ENCODE data around the gene CEBPB. TPM values are rescaled to one million over a fixed set of nuclear protein-coding genes. Genes with fewer than 3 reads are reported as not detected.

Gene CEBPB
- total and polyA plus RNA-seq, 4 donors, result 19.7 to 61.8 (median 29.2) TPM

DNA sequence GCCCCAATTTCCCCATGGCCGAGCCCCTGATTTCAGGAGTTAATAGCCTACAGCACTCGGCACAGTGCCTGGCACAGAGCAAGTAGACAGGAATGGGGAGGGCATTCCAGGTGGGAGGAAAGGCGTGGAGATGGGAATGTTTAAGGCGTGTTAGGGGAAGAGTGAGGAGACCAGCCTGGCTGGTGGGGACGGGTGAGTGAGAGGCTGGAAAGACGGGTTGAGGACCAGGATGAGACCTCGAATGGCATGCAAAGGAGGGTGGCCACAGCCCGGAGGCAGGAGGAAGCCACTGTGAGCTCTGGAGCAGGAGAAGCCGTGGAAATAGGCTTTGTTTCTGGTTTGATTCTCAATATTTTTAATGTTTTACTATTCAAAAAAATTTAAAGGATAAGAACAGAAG is 49.5 kb downstream of the CEBPB start:
- 88% methylated on average over 9 of the region's 9 CpGs for WGBS
- no peak for TF ChIP-seq FOXA1 (IDR thresholded peaks at IDR 0.05)
- no peak for TF ChIP-seq EGR1 (IDR thresholded peaks at IDR 0.05; ENCODE audit: low read depth in 2 of 2)
- no peak for TF ChIP-seq NR2F2 (IDR thresholded peaks at IDR 0.05)
- TF ChIP-seq, protein P1, sequence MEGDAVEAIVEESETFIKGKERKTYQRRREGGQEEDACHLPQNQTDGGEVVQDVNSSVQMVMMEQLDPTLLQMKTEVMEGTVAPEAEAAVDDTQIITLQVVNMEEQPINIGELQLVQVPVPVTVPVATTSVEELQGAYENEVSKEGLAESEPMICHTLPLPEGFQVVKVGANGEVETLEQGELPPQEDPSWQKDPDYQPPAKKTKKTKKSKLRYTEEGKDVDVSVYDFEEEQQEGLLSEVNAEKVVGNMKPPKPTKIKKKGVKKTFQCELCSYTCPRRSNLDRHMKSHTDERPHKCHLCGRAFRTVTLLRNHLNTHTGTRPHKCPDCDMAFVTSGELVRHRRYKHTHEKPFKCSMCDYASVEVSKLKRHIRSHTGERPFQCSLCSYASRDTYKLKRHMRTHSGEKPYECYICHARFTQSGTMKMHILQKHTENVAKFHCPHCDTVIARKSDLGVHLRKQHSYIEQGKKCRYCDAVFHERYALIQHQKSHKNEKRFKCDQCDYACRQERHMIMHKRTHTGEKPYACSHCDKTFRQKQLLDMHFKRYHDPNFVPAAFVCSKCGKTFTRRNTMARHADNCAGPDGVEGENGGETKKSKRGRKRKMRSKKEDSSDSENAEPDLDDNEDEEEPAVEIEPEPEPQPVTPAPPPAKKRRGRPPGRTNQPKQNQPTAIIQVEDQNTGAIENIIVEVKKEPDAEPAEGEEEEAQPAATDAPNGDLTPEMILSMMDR (IDR thresholded peaks at IDR 0.05; ENCODE audit: low read depth, low read length, missing input control), result no peak
- TF ChIP-seq HNF4A (conservative IDR thresholded peaks at IDR 0.05), result no peak
- TF ChIP-seq, protein P2, sequence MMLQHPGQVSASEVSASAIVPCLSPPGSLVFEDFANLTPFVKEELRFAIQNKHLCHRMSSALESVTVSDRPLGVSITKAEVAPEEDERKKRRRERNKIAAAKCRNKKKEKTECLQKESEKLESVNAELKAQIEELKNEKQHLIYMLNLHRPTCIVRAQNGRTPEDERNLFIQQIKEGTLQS (IDR thresholded peaks at IDR 0.05), result no peak
- TF ChIP-seq SP1 (IDR thresholded peaks at IDR 0.05), result no peak
- no peak for TF ChIP-seq JUND (IDR thresholded peaks at IDR 0.05)
- TF ChIP-seq YY1 (IDR thresholded peaks at IDR 0.05), result no peak
- TF ChIP-seq RXRA (IDR thresholded peaks at IDR 0.05), result no peak
- TF ChIP-seq, protein P3, sequence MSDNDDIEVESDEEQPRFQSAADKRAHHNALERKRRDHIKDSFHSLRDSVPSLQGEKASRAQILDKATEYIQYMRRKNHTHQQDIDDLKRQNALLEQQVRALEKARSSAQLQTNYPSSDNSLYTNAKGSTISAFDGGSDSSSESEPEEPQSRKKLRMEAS (IDR thresholded peaks at IDR 0.05), result no peak
- TF ChIP-seq TAF1 (conservative IDR thresholded peaks at IDR 0.05), result no peak
- TF ChIP-seq, protein P4, sequence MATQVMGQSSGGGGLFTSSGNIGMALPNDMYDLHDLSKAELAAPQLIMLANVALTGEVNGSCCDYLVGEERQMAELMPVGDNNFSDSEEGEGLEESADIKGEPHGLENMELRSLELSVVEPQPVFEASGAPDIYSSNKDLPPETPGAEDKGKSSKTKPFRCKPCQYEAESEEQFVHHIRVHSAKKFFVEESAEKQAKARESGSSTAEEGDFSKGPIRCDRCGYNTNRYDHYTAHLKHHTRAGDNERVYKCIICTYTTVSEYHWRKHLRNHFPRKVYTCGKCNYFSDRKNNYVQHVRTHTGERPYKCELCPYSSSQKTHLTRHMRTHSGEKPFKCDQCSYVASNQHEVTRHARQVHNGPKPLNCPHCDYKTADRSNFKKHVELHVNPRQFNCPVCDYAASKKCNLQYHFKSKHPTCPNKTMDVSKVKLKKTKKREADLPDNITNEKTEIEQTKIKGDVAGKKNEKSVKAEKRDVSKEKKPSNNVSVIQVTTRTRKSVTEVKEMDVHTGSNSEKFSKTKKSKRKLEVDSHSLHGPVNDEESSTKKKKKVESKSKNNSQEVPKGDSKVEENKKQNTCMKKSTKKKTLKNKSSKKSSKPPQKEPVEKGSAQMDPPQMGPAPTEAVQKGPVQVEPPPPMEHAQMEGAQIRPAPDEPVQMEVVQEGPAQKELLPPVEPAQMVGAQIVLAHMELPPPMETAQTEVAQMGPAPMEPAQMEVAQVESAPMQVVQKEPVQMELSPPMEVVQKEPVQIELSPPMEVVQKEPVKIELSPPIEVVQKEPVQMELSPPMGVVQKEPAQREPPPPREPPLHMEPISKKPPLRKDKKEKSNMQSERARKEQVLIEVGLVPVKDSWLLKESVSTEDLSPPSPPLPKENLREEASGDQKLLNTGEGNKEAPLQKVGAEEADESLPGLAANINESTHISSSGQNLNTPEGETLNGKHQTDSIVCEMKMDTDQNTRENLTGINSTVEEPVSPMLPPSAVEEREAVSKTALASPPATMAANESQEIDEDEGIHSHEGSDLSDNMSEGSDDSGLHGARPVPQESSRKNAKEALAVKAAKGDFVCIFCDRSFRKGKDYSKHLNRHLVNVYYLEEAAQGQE (IDR thresholded peaks at IDR 0.05), result no peak
- TF ChIP-seq GABPA (IDR thresholded peaks at IDR 0.05 in 1 of 2, conservative IDR thresholded peaks at IDR 0.05 in 1 of 2), result no peak
- TF ChIP-seq FOXA2 (IDR thresholded peaks at IDR 0.05), result no peak
- no peak overlapping the region for H3K27ac ChIP-seq (ENCODE audit: low read depth in 1 of 2, low read length in 2 of 2)
- no peaks in the 10 kb centered on the region for H3K9me3 ChIP-seq (ENCODE audit: control insufficient read depth in 4 of 4, low read length in 3 of 4)
- H3K4me3 ChIP-seq (ENCODE audit: low read depth in 1 of 3, low read length in 3 of 3), result no peak overlapping the region
- H3K4me1 ChIP-seq (ENCODE audit: control insufficient read depth in 4 of 4, insufficient read depth in 4 of 4, low read length in 3 of 4), result no peaks in the 10 kb centered on the region
- H3K27me3 ChIP-seq (ENCODE audit: control insufficient read depth in 4 of 4, insufficient read depth in 4 of 4, low read length in 3 of 4), result no peaks in the 10 kb centered on the region
- DNase-seq (ENCODE audit: low spot score), result no peak
- H3K36me3 ChIP-seq (ENCODE audit: control insufficient read depth in 4 of 4, insufficient read depth in 3 of 4, low read depth in 1 of 4, low read length in 3 of 4), result no peaks in the 10 kb centered on the region
- H3K9ac ChIP-seq (ENCODE audit: low read depth in 1 of 2, low read length in 2 of 2), result no peak overlapping the region

DNA sequence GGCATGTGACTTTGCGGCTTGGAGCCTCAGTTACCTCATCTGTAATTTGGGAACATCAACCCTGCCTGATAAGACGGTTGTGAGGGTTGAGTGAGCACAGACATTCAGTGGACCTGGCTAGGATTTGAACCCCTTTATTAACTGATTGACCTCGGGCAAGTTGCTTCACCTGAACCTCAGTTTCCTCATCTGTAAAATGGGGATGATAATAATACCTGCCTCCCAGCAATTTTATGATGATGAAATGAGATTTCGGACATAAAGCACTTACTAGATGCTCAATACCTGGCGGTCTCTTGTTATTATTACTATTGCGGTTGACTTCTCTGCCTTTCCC is 51.5 kb downstream of the CEBPB start:
- Histone ChIP-seq H3K9me3 (ENCODE audit: control insufficient read depth in 4 of 4, low read length in 3 of 4) (no peaks in the 10 kb centered on the region), H3K27me3 (ENCODE audit: control insufficient read depth in 4 of 4, insufficient read depth in 4 of 4, low read length in 3 of 4) (no peaks in the 10 kb centered on the region), H3K4me1 (ENCODE audit: control insufficient read depth in 4 of 4, insufficient read depth in 4 of 4, low read length in 3 of 4) (peaks cover 2 to 13% (median 7%) of the 10 kb centered on the region in 4 donors), H3K27ac (ENCODE audit: low read depth in 1 of 2, low read length in 2 of 2) (no peak overlapping the region), H3K4me3 (ENCODE audit: low read depth in 1 of 3, low read length in 3 of 3) (no peak overlapping the region), H3K36me3 (ENCODE audit: control insufficient read depth in 4 of 4, insufficient read depth in 3 of 4, low read depth in 1 of 4, low read length in 3 of 4) (no peaks in the 10 kb centered on the region), H3K9ac (ENCODE audit: low read depth in 1 of 2, low read length in 2 of 2) (no peak overlapping the region)
- TF ChIP-seq SP1 (IDR thresholded peaks at IDR 0.05), result no peak
- no peak for TF ChIP-seq YY1 (IDR thresholded peaks at IDR 0.05)
- TF ChIP-seq, protein P4 (IDR thresholded peaks at IDR 0.05), result no peak
- no peak for TF ChIP-seq GABPA (IDR thresholded peaks at IDR 0.05 in 1 of 2, conservative IDR thresholded peaks at IDR 0.05 in 1 of 2)
- TF ChIP-seq EGR1 (IDR thresholded peaks at IDR 0.05; ENCODE audit: low read depth in 2 of 2), result no peak
- no peak for TF ChIP-seq TAF1 (conservative IDR thresholded peaks at IDR 0.05)
- DNase-seq (ENCODE audit: low spot score), result no peak
- 96% methylated on average over 6 of the region's 6 CpGs for WGBS

Data from liver (tissue), 9 donors.